G401.6 (cell line): Measurements from ENCODE around the gene RAD54L.
"Not testable (repeated sequence)": the region's sequence is repeated elsewhere in the genome, so short reads cannot be mapped to it uniquely, and the experiment has no call there.

ENCODE experiments used
- FAIRE-seq: peaks from 2 replicates; lab custom pipeline; 2012; peaks lifted over from hg19 to GRCh38; lab: Jason Lieb, UNC

The RAD54L gene

DNA sequence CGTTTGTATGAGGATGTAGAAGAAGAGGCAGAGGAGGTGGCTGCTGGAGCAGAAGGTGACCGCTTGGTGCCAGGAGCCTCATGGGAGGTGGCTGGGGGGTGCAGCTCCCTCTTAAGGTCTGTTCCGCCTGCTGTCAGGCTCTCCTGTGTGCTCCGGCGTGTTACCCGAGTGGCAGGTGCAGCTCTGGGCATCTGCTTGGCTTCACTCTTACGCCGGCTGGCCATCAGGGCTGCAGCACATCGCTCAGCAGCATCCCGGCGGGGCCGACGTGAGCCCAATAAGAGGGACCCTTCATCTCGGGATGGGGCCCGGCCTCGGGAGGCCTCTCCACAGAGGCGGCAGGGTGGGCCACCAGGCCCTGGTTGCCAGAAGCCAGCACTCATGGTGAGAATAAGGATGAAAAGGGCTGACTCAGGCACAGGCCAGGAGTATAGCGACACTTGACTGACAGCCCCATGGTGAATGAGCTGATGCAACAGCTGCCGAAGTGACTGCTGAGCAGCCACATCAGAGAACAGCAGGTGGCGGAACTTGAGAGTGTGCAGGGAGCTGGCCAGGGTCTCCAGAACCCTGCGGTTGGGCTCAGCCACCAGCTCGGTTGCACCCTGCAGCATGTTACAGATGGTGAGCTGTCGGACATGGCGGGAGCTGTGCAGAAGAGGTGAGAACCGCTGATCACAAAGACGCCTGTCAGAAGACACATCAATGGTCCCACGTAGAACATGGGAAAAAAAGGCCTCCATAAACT, 38.3 kb downstream of the RAD54L start:
- FAIRE-seq: no peak

DNA sequence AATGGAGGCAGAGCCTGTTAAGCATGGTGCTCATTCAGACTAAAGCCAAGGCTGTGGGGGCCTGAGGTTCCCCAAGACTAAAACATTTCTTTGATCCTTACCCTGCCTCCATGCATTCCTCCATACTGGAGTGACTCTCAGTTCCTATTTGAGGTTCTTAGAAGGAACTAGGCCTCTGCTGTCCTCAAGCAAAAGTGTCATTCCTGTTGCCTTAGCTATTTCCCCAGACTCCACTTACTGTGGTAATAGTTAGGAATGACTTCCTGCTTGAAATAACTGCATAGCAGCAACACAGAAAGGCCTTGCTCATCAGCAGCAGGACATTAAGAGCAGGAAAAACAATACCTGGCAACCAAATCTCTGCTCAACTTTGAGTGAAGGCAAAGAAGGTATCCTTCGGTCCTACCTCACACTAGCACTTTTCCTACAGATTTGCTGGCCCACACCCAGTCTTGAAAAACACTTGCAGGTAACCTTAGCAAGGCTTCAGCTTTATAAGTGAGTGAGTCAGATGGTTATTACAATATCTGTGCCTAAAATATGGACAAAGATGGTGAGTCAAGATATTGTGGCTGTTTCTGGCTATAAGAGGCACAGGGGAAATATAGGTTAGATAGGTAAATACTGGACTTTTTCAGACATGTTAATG, 41.0 kb downstream of the RAD54L start:
- FAIRE-seq: no peak

DNA sequence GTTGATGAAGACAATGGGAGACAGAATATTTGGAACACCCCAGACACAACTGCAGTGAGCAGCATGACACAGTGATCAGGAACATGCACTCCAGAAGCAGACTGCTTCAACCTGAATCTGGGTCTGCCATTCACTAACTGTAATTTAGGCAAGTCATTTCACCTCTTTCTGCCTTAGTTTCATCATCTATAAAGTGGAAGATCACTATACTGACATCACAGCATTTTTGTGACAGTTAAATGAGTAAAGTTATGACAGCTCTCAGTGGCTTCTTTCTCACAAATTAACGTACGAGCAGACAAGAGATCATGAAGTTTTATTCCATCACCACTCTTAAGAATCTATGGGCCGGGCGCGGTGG, 41.6 kb downstream of the RAD54L start:
- FAIRE-seq: no peak

DNA sequence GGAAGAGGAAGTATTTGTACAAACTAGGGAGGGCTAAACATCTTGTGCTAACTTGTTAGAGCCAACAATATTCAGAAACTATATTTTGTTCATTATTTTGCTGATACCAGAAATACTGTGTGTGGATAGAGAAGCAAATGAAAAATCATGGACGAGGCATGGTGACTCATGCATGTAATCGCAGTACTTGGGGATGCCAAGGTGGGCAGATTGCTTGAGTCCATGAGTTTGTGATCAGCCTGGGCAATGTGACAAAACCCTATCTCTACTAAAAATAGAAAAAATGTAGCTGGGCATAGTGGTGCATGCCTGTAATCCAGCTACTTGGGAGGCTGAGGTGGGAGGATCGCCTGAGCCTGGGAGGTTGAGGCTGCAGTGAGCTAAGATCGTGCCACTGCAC, 42.4 kb downstream of the RAD54L start:
- FAIRE-seq: no peak

DNA sequence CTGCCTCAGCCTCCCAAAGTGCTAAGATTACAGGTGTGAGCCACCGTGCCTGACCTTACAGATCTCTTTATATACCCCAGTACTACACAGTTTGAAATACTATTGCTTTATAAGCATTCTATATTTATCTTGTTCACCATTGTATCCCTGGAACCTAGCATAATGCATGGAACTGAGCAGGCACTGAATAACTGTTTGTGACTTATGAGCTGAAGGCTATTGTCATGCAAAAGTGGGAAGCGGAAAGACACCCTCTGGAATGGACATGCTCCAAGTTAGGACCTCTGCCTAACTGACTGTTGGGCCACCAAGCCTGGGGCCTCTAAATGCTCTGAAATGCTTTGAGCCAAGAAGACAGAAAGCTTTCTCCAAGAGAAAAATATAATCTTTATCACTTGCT, 47.7 kb downstream of the RAD54L start:
- no peak for FAIRE-seq

DNA sequence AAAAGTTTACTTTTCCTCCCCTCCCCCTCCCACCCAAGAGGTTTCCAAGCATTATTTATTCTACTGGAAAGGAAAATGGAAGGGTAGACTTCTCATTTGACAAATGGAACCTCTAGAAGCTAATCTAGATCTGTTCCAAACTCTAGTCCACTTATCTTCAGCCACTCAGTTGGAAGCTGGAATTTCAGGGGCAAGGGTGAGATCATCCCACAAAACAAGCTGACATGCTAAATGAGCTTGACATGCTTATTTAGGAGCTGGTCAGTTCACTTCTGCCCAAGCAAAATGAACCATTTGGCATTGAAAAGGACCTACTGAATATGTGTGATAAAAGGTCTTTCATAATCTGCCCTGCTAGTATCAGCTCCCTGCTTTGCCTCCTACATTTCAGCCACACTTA, 50.8 kb downstream of the RAD54L start:
- FAIRE-seq: no peak

DNA sequence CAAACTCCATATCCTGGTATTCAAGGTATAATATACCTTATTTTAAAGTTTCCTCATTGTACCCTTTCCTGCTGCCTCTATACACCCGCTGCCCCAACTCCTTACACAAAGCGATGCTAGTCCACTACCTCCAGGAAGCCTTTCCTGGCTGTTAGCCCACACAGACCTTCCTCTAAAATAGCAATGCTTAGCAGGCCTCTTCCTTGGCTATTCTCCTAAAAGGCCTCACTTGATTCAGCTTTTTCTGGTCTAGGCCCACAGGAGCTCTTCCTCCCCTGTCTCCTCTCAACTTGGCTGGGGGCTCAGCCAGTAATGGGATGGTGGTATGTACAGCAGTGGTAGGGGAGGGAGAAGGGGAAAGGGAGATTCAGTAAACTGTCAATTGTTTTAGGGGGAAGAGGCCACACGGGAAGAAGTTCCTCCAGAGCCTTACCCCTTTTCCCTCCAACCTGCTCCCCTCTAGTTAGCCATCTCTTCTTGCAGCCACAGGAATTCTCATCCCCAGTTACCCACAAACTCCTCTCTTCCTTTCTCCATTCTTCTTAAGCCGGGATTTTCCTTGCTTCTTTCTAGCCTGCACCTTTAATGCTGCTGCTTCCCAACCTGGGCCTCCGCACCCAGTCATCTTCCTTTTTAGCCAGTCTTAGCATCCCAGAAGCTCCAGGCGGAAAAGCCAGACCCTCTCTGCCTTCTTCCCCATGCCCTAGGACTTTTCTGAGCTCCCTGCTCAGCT, 53.3 kb downstream of the RAD54L start:
- no peak for FAIRE-seq

DNA sequence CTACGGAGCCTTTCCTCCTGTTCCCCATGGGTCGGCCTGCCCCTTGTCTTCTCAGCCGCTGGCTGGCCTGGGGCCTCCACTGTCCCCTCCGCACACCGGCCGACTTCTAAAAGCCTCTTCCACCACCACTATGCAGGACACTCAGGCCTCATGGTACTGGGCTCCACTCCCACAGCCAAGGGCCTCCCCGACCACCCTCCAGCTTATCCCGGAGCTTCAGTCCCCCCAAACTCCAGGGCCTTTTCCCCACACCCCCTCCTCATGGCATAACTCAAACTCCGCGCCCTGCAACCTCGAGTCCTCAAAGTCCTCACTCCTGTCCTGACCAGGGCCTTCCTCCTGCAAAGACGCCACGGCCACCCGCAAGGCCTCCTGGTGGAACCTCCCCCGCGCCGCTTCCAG, 53.8 kb downstream of the RAD54L start:
- no peak for FAIRE-seq

DNA sequence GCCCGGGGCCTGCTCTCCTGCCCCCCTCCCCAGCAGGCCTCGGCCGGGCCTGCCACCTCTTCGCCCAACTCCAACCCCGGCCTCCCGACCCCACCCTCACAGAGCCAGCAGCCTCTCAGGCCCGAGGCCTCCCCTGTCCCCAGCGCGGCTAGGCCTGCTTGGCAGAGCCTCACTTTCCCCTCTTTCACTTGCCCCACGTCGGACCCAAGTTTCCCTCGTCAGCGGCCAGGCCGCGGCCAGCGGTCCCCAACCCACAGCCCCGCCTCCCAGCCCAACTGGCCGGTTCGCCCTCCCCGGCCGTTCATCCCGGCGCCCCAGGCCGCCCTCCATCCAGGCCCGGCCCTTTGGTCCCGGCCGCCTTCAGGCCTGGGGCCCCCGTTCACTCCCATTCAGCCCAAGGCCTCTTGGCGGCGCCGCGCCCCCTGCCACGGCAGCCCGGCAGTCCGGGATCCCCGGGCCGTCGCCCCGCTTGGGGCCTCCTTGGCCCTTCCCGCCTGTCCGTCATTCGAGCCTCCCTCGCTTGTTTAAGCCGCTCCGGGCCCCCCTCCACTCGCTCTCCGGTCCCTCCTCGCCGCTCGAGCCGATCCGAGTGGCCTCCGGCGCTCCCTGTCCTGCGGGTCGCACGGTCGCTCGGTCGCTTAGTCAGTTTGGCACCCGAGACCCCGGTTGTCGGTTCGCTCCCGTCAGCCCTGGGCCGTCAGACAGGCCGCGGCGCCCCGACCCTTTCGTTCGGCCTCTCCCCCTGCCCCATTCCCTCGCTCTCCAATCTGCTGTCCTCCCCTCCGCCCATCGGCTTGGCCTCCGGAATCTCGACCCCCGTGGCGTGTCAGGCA, 54.5 kb downstream of the RAD54L start:
- no peak for FAIRE-seq

DNA sequence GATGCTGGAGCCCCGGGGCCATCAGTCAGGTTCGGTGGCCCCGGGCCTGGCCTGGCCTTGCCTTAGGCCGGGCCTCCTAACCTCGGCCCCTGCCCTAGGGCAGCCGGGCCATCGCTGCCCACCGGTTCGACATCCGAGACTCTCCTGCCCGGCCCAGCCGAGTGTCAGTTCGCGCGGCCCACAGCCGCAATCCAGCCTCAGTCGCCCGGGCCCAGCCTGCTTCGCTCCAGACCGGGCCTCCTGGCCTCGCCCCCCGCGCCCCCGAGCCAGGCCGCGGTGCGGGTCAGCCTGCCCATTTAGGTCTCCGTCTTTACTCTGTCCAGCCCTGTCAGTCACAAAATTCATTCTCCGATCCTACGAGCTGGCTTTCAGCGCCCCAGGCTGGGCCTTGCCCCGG, 55.1 kb downstream of the RAD54L start:
- no peak for FAIRE-seq

DNA sequence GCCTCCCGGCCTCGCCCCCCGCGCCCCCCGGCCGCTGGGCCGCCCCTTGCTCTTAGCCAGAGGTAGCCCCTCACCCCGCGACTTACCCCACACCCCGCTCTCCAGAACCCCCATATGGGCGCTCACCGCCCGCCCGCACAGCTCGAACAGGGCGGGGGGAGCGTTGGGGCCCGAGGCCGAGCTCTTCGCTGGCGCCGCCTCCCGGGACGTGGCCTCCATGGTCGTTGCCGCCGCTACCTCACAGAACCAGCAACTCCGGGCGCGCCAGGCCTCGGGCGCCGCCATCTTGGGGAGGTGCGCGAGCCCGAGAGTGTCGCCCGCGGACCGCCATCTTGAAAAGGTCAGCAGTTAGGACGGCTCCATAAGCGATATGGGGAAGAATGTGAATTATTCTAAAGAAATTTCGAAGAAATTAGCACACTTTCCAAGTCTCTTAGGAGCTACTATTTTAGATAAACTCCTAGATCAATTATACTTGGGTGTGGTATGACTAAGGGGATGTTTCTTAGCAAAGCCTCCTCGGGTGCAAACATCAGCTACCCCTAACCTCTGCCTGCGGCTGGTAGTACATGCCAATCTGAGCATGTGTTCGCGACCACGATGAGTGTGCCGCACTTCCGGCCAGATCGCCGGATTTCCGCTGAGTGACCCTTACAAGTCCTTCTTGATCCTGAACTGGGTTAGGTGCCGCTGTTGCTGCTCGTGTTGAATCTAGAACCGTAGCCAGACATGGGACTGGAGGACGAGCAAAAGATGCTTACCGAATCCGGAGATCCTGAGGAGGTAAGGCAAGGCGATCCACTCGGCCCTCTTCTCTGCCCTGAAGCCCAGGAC, 55.7 kb downstream of the RAD54L start, which contains the start of the genes LRRC41 and UQCRH:
TSS of gene LRRC41 (minus strand) at position 579 of the 834 bp plus-strand sequence. CDS start at position 285, 294 bp downstream.
TSS of gene UQCRH (plus strand) at position 661 of the 834 bp plus-strand sequence. CDS start at position 730, 69 bp downstream.
- FAIRE-seq: peak; percentile 80

DNA sequence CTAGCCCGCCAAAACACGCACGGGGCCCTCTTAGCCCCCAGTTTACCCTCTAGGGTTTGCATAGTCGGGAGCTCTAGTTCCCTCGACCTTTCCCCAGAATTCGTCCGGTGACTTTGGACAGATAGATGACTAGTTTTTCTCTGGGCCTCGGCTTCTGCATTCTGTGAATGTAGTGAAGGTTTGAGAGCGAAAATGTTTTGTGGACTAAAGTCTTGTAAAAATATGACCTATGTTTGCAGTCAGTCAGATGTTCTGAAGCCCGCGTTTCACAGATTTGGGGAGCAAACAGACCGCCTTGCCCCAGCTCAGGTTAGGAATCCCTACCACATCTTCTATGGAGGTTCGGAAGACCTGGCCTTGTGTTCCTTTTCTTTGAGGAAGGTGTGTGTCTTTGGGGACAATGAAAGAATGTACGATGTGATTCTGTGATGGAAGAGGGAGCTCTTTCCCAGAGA, 56.3 kb downstream of the RAD54L start:
- FAIRE-seq: no peak

DNA sequence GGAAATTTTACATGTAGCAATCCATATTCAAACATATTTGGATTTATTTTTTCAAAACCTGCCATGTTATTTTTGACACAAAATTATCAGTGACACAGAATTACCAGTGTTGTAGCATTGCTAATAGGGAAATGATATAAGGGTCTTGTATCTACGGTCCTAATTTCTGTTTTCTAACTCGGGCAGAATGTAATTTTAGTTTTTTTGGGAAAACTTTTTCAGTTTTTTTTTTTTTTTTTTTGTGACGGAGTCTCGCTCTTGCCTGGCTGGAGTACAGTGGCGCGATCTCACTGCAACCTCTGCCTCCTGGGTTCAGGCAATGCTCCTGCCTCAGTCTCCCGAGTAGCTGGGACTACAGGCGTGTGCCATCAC, 58.6 kb downstream of the RAD54L start:
- no peak for FAIRE-seq

DNA sequence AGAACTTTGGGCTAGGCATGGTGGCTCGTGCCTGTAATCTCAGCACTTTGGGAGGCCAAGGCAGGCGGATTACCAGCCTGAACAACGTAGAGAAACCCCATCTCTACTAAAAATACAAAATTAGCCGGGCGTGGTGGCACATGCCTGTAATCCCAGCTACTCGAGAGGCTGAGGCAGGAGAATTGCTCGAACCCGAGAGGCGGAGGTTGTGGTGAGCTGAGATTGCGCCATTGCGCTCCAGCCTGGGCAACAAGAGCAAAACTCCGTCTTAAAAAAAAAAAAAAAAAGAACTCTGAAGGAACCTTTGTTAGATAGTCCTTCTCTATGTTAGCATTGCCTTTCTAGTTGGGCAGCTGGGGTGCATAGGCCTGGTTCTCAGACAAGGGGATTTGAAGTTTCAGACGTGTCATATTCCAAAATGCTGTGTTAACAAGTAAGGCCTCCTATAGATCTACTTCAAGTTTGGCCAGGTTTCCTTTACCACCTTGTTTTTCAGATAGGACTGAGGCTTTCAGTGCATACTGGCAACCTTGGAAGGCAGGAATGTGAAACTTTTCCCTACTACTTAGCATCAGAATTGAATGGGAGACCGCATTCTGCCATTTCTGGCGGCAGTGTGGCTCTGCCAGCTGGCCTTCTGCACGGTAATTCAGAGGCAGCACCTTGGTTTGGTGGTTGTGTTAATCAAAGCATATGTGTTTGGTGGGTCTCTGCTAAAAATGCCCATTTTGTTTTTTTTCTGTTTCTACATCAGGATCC, 62.0 kb downstream of the RAD54L start:
- no peak for FAIRE-seq

DNA sequence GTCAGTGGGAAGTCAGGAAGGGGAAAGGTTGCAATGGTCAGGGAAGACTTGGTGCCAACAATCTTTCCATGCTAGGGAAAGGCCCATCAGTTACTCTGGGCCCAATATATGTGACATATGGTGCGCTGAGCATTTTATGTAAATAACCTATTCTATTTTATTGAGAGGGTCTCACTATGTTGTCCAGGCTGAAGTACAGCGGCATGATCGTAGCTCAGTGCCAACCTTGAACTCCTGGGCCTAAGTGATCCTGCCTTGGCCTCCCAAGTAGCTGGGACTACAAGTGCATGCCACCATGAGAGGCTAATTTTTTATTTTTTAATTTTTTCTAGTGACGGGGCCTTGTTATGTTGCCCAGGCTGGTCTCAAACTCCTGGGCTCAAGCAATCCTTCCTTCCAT, 62.8 kb downstream of the RAD54L start:
- no peak for FAIRE-seq

DNA sequence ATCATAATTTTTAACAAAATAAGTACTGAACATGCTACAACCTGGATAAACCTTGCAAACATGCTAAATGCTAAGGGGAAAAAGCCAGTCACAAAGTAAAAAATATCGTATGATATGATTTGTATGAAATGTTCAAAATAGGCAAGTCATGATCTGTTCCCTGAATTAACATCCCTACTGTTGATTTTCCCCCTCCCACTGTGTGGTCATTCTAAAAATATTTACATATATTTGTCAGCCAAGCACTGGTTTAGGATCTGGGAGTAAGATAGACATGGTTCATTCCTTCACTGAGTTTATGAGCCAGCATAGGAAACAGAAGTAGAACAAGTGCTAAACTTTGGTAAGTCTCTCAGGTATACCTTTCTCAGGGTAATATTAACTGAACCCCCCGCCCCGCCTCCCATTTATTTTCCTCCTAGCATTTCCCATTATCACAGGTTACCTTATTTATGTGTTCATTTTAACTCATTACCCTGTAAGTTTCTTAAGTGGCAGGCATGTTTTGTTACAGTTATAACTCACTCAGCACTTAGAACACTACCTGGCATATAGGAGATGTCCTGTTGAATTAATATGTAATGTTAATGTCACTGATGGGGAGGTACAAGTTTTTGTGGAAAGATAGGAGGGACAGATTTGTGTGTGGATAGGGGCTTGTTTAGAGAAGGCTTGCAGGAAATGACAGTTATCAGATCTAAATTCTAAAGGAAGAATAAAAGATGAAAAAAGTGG, 68.3 kb downstream of the RAD54L start:
- no peak for FAIRE-seq

DNA sequence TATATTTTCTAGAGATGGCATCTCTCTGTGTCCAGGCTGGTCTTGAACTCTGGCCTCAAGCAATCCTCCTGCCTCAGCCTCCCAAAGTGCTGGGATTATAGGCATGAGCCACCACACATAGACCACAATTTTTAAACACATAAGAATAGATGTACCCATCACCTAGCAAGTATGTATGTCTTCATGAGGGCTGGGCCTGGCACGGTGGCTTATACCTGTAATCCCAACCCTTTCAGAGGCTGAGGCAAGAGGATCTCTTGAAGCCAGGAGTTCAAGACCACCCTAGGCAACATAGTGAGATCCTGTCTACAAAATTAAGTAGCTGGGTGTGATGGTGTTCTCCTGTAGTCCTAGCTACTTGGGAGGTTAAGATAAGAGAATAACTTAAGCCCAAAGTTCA, 69.8 kb downstream of the RAD54L start:
- FAIRE-seq: no peak

DNA sequence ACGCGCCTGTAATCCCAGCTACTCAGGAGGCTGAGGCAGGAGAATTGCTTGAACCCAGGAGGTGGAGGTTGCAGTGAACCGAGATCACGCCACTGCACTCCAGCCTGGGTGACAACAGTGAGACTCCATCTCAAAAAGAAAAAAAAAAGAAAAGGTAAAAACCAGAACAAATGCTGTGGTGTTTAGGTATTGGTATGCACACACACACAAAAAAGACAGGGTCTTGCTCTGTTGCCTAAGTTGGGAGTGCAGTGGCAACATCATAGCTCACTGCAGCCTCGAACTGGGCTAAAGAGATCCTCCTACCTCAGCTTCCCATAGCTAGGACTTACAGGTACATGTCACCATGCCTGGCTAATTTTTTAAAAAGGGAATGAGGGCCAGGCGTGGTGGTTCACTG, 71.7 kb downstream of the RAD54L start:
- not testable (repeated sequence) for FAIRE-seq

DNA sequence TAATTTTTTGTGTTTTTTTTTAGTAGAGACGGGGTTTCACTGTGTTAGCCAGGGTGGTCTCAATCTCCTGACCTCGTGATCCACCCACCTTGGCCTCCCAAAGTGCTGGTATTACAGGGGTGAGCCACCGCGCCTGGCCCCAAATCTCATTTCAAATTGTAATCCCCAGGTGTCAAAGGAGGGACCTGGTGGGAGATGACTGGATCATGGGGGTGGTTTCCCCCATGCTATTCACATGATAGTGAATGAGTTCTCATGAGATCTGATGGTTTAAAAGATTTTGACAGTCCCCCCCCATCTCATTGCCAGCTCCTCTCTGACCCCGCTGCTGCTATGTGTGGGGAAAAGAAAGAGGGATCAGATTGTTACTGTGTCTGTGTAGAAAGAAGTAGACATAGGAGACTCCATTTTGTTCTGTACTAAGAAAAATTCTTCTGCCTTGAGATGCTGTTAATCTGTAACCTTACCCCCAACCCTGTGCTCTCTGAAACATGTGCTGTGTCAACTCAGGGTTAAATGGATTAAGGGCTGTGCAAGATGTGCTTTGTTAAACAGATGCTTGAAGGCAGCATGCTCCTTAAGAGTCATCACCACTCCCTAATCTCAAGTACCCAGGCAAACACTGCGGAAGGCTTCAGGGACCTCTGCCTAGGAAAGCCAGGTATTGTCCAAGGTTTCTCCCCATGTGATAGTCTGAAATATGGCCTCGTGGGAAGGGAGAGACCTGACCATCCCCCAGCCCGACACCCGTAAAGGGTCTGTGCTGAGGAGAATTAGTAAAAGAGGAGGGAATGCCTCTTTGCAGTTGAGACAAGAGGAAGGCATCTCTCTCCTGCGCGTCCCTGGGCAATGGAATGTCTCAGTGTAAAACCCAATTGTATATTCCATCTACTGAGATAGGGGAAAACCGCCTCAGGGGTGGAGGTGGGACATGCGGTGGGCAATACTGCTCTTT, 72.7 kb downstream of the RAD54L start:
- FAIRE-seq: not testable (repeated sequence)
